Breast epithelium (tissue), 4 donors: Measurements from ENCODE around the gene LPCAT4. TPM values are rescaled to one million over a fixed set of nuclear protein-coding genes. Genes with fewer than 3 reads are reported as not detected.
"Not testable (repeated sequence)": the region's sequence is repeated elsewhere in the genome, so short reads cannot be mapped to it uniquely, and the experiment has no call there.

ENCODE experiments used
- DNase-seq, 2 donors: peaks; one replicate each; pipeline ENCODE4 v3.0.0-alpha.2; 2019; ENCODE audit warnings: low spot score in 2 of 2
- H3K27ac ChIP-seq, 2 donors: fragments of 200-600 bp; sonication (generic) in 1 of 2; one replicate each; pipeline ENCODE4 v1.5.1; 2016 to 2019; ENCODE audit warnings: mild to moderate bottlenecking in 1 of 2
- H3K27me3 ChIP-seq, 2 donors: fragments of 200-600 bp; sonication (generic) in 1 of 2; one replicate each; pipeline versions ENCODE4 v1.5.1 to v1.6.0; 2017 to 2019; ENCODE audit warnings: control low read depth in 1 of 2, mild to moderate bottlenecking in 1 of 2
- H3K36me3 ChIP-seq: fragments of 200-600 bp; one replicate; pipeline ENCODE4 v1.5.1; 2019
- H3K4me1 ChIP-seq, 2 donors: fragments of 200-600 bp; sonication (generic); one replicate each; pipeline ENCODE4 v1.5.1; 2016 to 2019; ENCODE audit warnings: control low read depth in 1 of 2
- H3K4me3 ChIP-seq, 3 donors: fragments of 200-600 bp; sonication (generic); 1 replicate in 2 of 3; 2 replicates in 1 of 3; pipeline ENCODE4 v1.5.1; 2016 to 2019; ENCODE audit warnings: mild to moderate bottlenecking in 3 of 3, moderate library complexity in 2 of 3
- H3K9me3 ChIP-seq, 2 donors: fragments of 200-600 bp; sonication (generic) in 1 of 2; one replicate each; pipeline ENCODE4 v1.5.1; 2016 to 2019; ENCODE audit warnings: control low read depth in 1 of 2
- POLR2A ChIP-seq: fragments of 450-650 bp; IDR thresholded peaks from one replicate; pipeline ENCODE4 v1.6.1; 2016; ENCODE audit warnings: antibody characterized with exemption, mild to moderate bottlenecking, moderate library complexity
- POLR2AphosphoS5 ChIP-seq, 3 donors: sonication (generic); formaldehyde crosslinking; IDR thresholded peaks; one replicate each; pipeline ENCODE4 v1.6.1; 2017; ENCODE audit warnings: antibody characterized with exemption in 3 of 3
- intact Hi-C: fragments of 100-400 bp; cut with DNase I; formaldehyde crosslinking; loops from one replicate; pipeline ENCODE4 v1.15.1; 2023; ENCODE audit warnings: low total_unique reads
- total RNA-seq, 3 donors: library from RNA; depleted of rRNA; stranded (reverse); fragments of >200 nt; gene quantifications; one replicate each; pipeline ENCODE4 v1.1.0, GENCODE V29; 2016
- TF ChIP-seq, protein P1 (sequence below), 3 donors: fragments of 450-650 bp; IDR thresholded peaks; one replicate each; pipeline ENCODE4 v1.5.1; 2016 to 2017; ENCODE audit warnings: antibody characterized with exemption in 3 of 3, mild to moderate bottlenecking in 3 of 3, moderate library complexity in 3 of 3

The LPCAT4 gene
- total RNA-seq, 3 donors from 2014 or later: 10.7 to 16.4 (median 13.8) TPM

DNA sequence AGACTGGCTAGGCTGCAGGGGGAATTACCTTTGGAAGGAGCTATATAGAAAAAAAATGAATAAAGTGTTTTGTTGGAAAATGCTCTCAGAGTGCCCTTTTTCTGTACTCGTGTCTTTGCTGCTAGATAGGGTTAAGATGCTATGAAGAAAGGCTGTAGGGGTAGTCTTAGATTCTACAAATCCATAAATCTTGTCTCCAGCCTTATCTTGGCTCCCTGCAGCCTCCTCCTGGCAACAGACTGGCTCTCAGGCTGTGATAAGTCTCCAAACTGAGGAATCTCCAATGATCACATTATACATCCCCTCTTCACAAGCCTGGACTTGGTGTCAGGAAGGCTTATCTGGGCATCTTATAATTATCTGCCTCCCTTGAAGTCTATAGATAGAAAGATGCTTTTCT is 9.3 kb downstream of the LPCAT4 start:
- no peak for DNase-seq
- Histone ChIP-seq H3K4me3 (no peak overlapping the region), H3K27ac (no peak overlapping the region), H3K9me3 (no peaks in the 10 kb centered on the region), H3K4me1 (no peaks in the 10 kb centered on the region), H3K36me3 (no peaks in the 10 kb centered on the region), H3K27me3 (no peaks in the 10 kb centered on the region)
- intact Hi-C loops: no loop called here
- TF ChIP-seq POLR2AphosphoS5 (IDR thresholded peaks at IDR 0.05) (no peak), POLR2A (no peak)

DNA sequence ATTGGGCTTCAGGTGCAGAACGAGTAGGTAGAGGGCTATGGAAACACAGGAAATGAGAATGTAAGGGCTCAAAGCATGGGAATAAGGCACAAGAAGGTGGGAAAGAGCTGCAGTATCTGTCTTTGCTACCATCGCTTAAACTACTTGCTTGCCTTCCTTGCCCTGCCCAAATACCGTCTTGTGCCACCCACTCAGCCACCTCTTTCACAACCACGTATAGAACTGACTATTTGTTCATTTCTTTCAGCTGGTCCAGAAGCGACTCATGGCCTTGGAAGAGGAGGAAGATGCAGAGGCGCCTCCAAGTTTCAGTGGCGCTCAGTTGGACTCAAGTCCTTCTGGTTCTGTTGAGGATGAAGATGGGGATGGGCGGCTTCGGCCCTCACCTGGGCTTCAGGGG is 11.8 kb downstream of the LPCAT4 start:
- no peak for TF ChIP-seq POLR2AphosphoS5 (IDR thresholded peaks at IDR 0.05)
- Histone ChIP-seq H3K4me3 (no peak overlapping the region), H3K9me3 (no peaks in the 10 kb centered on the region), H3K4me1 (no peaks in the 10 kb centered on the region), H3K27me3 (no peaks in the 10 kb centered on the region), H3K27ac (no peak overlapping the region), H3K36me3 (no peaks in the 10 kb centered on the region)
- no peak for DNase-seq
- intact Hi-C loops: no loop called here

DNA sequence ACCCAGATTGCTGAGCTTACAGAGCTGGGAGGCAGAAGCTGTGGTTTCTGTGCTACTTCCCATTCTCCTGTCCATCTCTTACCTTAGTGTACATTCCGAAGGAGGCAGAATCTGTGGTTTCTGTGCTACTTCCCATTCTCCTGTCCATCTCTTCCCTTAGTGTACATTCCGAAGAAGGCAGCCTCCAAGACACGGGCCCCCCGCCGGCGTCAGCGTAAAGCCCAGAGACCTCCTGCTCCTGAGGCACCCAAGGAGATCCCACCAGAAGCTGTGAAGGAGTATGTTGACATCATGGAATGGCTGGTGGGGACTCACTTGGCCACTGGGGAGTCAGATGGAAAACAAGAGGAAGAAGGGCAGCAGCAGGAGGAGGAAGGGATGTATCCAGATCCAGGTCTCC is 12.7 kb downstream of the LPCAT4 start:
- no peaks in the 10 kb centered on the region for H3K27me3 ChIP-seq
- H3K4me3 ChIP-seq: no peak overlapping the region
- no peaks in the 10 kb centered on the region for H3K4me1 ChIP-seq
- H3K9me3 ChIP-seq: no peaks in the 10 kb centered on the region
- no peaks in the 10 kb centered on the region for H3K36me3 ChIP-seq
- DNase-seq: no peak
- no peak overlapping the region for H3K27ac ChIP-seq
- TF ChIP-seq, protein P1, sequence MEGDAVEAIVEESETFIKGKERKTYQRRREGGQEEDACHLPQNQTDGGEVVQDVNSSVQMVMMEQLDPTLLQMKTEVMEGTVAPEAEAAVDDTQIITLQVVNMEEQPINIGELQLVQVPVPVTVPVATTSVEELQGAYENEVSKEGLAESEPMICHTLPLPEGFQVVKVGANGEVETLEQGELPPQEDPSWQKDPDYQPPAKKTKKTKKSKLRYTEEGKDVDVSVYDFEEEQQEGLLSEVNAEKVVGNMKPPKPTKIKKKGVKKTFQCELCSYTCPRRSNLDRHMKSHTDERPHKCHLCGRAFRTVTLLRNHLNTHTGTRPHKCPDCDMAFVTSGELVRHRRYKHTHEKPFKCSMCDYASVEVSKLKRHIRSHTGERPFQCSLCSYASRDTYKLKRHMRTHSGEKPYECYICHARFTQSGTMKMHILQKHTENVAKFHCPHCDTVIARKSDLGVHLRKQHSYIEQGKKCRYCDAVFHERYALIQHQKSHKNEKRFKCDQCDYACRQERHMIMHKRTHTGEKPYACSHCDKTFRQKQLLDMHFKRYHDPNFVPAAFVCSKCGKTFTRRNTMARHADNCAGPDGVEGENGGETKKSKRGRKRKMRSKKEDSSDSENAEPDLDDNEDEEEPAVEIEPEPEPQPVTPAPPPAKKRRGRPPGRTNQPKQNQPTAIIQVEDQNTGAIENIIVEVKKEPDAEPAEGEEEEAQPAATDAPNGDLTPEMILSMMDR (IDR thresholded peaks at IDR 0.05): no peak
- TF ChIP-seq POLR2AphosphoS5 (IDR thresholded peaks at IDR 0.05) (no peak), POLR2A (no peak)
- intact Hi-C loops: no loop called here

DNA sequence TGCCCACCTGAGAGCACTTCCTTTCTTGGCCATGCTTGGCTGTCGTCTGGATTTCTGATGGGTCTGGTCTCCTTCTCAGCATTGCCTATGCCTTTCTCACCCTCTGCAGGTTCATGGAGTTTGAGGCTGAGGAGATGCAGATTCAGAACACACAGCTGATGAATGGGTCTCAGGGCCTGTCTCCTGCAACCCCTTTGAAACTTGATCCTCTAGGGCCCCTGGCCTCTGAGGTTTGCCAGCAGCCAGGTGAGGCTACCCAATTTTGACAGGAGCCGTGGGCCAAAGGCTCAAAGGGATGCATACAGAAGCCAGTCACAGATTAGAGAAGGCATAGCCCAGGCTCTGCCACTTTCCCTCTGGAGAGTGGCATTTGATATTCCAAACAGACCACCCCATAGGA is 13.4 kb downstream of the LPCAT4 start:
- H3K9me3 ChIP-seq: no peaks in the 10 kb centered on the region
- no peak for DNase-seq
- H3K4me1 ChIP-seq: no peaks in the 10 kb centered on the region
- no peak for TF ChIP-seq POLR2A
- no peaks in the 10 kb centered on the region for H3K27me3 ChIP-seq
- no peaks in the 10 kb centered on the region for H3K36me3 ChIP-seq
- no peak overlapping the region for H3K27ac ChIP-seq
- no peak overlapping the region for H3K4me3 ChIP-seq
- intact Hi-C loops: no loop called here

DNA sequence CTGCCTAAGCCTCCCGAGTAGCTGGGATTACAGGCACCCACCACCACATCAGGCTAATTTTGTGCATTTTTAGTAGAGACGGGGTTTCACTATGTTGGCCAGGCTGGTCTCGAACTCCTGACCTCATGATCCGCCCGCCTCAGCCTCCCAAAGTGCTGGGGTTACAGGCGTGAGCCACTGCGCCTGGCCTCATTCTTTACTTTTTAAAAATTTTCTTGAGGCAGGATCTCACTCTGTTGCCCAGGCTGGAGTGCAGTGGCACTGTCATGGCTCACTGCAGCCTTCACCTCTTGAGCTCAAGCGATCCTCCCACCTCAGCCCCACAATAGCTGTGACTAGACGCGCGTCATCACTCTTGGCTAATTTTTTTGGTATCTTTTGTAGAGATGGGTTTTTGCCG is 14.0 kb downstream of the LPCAT4 start:
- DNase-seq, H3K27ac ChIP-seq, H3K4me3 ChIP-seq, H3K27me3 ChIP-seq, H3K4me1 ChIP-seq, H3K9me3 ChIP-seq, H3K36me3 ChIP-seq, intact Hi-C loops: not testable (repeated sequence)

DNA sequence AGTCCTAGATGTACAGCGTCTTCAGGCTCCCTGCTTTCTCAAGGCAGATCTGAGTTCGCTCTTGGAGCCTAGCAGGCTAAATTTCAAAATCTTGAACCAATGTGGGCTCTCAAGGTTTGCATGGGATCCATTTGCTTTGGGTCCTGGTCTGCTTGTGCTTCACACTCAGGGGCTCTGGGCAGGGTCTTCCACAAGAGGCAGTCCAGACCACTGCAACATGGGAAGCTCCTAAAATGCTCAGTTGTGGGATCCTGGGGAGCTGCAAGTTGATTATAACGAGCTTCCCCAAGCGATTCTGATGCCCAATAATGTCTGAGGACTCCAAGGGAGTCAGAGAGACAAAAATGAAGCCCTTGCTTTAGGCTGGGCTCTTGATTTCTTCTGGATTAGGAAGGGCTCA is 17.2 kb downstream of the LPCAT4 start:
- DNase-seq: no peak
- intact Hi-C loops: no loop called here
- Histone ChIP-seq H3K4me3 (no peak overlapping the region), H3K27me3 (no peaks in the 10 kb centered on the region), H3K9me3 (no peaks in the 10 kb centered on the region), H3K36me3 (no peaks in the 10 kb centered on the region), H3K27ac (no peak overlapping the region), H3K4me1 (no peaks in the 10 kb centered on the region)
- TF ChIP-seq POLR2A (no peak), POLR2AphosphoS5 (IDR thresholded peaks at IDR 0.05) (no peak)
- TF ChIP-seq, protein P1 (IDR thresholded peaks at IDR 0.05): no peak

DNA sequence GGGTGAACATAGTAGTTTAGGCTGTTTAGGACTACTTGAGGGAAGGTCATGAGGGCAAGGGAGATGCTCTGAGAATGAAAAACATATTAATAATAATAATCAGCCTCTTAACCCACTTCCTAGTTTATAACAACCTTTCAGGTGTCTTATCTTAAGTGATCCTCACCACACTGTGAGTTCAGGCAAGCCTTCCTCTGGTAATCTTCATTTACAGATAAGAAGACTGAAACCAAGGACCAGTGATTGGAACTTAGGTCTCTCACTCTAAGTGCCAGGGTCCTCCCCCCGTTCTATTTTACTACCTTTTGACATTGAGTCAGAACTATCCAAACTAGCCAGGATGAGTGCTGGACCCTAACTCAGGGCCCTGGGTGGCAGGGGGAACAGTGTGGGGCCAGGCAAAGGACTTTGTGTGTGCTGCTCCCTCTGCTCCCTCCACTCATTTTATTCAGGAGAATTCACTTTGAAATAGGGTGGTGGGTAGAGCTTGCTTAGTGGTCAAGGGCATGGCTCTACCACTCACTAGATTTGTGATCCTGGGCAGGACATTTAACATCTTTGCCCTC is 18.2 kb downstream of the LPCAT4 start:
- no peak for DNase-seq
- no peaks in the 10 kb centered on the region for H3K4me1 ChIP-seq
- no peak overlapping the region for H3K27ac ChIP-seq
- no peaks in the 10 kb centered on the region for H3K9me3 ChIP-seq
- H3K36me3 ChIP-seq: no peaks in the 10 kb centered on the region
- TF ChIP-seq POLR2A: no peak
- no peak for TF ChIP-seq POLR2AphosphoS5 (IDR thresholded peaks at IDR 0.05)
- TF ChIP-seq, protein P1 (IDR thresholded peaks at IDR 0.05): no peak
- intact Hi-C loops: no loop called here
- H3K4me3 ChIP-seq: no peak overlapping the region
- no peaks in the 10 kb centered on the region for H3K27me3 ChIP-seq
